ENCODE measurements around the gene IGFBP4.

IGFBP4 gene

DNA sequence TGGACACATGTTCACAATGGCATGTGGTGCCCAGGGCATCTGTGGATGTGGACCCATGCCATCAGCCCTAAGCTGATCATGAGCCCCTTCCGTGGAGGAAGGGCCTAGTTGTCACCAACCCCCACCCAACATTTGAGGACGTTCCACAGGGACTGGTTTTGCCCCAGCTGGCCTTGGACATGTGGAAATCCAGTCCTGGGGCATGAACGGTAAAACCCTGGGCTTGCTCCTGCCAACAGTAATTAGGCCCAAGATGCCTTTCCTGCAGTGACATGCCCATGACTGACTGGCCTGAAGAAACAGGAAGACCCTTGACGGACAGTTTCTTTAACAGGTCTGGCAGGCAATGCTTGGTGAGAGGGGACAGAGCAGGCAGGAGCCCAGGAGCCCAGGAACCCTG lies 50.4 kb downstream of the IGFBP4 start:
- TF ChIP-seq, protein P1, sequence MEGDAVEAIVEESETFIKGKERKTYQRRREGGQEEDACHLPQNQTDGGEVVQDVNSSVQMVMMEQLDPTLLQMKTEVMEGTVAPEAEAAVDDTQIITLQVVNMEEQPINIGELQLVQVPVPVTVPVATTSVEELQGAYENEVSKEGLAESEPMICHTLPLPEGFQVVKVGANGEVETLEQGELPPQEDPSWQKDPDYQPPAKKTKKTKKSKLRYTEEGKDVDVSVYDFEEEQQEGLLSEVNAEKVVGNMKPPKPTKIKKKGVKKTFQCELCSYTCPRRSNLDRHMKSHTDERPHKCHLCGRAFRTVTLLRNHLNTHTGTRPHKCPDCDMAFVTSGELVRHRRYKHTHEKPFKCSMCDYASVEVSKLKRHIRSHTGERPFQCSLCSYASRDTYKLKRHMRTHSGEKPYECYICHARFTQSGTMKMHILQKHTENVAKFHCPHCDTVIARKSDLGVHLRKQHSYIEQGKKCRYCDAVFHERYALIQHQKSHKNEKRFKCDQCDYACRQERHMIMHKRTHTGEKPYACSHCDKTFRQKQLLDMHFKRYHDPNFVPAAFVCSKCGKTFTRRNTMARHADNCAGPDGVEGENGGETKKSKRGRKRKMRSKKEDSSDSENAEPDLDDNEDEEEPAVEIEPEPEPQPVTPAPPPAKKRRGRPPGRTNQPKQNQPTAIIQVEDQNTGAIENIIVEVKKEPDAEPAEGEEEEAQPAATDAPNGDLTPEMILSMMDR (IDR thresholded peaks at IDR 0.05): no peak

DNA sequence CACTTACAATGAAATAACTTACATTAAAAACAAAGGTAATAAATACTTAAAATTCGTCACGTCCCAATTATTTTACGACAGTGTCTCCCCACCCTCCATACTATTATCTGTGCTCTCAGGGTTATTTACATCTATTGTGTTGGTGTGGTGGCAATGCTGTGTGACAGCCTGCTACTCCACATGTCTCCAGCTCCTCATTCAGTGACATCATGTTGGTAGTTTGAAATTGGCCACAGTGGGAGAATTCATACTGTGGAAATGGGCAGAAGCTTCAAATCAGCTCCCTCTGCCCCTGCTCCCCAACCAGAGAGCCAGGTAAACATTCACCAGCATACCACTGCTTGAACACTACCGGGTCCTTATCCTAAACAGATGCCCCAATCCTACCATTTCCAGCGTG lies 51.9 kb downstream of the IGFBP4 start:
- TF ChIP-seq, protein P1 (IDR thresholded peaks at IDR 0.05): no peak

DNA sequence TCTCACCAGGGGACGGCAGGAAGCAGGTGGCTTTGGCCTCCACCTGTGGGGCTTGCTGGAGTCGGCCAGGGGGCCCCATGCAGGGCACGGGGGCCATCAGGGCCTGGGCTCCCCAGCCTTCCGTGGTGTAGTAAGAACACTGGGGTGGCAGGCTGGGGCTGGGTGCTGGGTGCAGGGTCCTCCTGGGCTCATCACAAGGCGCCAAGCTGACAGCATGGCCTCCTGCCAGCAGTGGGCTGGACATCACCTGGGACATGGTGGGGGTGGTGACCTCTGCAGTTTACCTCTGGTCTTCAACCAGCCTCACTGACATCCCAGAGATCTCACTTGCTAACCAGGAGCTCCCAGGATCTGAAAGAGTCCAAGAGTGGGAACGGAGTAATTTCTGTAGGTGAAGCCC lies 52.9 kb downstream of the IGFBP4 start:
- TF ChIP-seq, protein P1 (IDR thresholded peaks at IDR 0.05): no peak

DNA sequence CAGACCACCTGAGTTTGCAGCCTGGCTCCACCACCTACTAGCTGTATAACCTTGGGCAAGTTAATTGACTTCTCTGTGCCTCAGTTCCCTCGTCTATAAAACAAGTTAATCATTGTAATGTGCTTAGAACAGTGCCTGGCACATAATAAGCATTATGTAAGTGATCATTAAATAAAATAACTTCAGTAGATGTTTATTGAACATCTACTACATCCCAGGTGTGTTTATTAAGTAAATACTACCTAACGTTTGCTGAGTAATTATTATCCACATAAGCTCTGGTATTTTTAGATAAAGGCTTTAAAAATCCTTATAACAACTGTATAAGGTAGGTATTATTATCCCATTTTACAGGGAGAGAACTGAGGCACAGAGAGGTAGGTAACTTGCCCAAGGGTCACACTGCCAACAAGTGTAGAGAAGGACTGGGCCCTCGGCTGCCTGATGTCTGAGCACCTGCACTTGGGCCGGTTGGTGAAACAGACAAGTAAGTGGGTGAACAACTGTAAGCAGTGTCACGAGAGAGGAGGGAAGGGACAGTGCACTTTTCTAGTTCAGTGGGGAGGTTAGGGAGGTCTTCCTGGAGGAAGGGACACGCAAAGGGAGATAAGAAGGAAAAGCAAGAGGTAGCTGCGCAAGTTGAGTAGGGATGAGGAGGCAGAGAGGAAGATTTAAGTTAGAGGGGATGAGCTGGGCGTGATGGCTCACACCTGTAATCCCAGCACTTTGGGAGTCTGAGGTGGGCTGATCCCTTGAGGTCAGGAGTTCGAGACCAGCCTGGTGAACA lies 53.6 kb downstream of the IGFBP4 start:
- TF ChIP-seq, protein P1 (IDR thresholded peaks at IDR 0.05): no peak

DNA sequence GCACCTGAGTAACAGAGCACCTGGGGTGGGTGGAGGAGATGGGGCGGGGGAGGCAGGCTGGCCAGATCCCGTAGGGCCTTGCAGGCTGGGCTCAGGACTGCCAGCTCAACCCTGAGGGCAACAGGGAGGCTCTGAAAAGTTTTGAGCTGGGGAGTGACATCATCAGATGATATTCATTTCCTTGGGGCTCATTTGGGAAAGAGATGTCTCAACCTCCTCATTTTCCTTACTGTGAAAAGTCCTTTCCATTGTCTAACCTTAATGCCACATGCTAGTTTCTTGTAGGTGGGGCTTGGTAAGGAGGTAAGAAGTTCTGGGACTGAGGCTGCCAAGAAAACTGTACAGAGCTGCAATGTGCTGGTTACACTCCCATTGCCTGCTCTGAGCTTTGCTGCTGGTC lies 54.4 kb downstream of the IGFBP4 start:
- TF ChIP-seq, protein P1 (IDR thresholded peaks at IDR 0.05): no peak

DNA sequence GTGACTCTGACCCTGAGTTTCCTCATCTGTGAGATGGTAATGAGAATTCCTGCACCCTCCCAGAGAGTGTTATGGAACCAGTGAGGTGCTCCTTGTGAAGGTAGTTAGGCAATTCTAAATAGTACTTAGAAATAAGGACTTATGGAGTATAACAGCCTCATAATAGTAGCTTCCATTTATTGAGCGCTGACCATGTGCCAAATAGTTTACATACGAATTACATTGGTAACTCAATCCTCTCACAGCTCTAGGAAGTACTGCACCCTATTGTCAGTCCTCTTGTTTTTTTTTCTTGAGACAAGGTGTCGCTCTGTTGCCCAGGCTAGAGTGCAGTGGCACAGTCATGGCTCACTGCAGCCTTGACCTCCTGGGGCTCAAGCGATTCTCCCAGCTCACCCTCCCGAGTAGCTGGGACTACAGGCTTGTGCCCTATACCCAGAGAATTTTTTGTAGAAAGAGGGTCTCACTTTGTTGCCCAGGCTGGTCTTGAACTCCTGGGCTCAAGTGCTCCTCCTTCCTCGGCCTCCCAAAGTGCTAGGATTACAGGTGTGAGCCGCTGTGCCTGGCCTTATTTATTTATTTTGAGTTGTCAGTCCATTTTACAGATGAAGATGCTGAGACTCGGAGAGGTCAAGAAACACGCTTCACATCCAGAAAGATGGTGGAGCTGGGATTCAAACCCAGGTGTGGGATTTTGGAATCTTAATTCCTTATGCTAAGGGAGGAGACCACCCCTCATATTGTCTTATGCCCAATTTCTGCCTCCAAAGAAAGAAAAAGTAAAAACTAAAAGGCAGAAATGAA lies 55.2 kb downstream of the IGFBP4 start:
- TF ChIP-seq, protein P1 (IDR thresholded peaks at IDR 0.05): no peak

DNA sequence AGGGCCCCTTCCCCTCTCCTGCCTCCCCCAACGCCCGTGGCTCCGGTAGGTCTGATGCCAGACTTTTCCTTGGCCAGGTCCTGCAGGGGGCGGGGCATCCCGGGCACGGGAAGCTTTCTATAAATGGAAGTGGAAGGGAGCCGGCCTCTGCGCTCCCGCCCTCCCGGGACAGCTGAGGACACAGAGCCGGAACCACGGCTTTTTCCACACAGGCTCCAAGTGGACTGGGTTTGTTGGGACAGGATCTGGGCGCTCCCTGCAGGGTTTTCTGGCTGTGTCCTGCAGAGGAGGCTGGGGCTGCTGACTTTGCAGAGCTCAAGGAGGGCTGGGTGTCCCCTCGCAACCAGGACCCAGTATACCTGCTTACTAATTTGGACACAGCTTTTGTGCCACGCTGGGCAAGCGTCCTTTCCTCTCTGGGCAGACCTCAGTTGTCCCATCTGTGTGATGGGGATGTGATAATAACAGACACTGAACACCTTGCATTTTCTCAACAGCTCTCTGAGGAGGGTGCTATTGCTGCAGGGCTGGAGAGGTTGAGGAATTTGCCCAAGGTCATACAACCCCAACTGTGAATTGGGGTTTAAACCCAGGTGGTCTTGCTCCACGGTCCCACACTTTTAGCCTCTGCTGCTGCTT lies 56.4 kb downstream of the IGFBP4 start:
- TF ChIP-seq, protein P1 (IDR thresholded peaks at IDR 0.05): no peak
